CD4-positive, alpha-beta T cell treated with Interleukin-21 for 1 hour (primary cell): ENCODE data around the gene ZNF516.

Experiments
- DNase-seq: peaks from one replicate; pipeline ENCODE4 v3.0.0-alpha.2; 2020

Gene ZNF516

DNA sequence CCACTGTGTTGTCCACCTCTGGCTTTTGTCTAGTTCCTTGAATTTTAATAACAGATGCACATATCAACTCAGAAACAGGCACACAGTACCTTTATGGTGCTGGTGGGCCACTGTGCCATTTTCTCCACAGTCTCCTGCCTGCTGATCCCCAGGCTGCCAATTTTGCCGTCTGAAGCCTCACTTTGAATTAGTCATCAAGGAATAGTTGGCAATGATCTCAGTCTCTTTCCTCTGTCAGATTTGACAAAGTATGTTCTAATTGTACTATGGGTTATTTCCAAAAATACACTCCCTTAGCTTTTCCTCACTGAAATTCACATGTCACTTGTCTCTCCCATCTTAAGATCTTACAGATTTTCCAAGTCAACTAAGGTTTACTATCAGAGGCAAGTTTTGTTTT lies 140.7 kb downstream of the ZNF516 start:
- no peak for DNase-seq

DNA sequence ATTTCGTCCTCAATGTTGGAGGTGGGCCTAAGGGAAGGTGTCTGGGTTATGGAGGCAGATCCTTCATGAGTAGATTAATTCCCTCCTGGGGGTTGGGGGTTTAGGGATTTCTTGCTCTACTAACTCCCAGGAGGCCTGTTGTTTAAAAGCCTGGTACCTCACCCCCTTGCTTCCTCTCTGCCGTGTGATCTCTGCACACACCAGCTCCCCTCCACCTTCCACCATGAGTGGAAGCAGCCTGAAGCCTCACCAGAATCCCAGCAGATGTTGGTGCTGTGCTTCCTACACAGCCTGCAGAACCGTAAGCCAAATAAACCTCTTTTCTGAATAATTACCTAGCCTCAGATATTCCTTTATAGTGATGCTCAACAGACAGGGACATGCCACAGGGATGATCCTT lies 141.5 kb downstream of the ZNF516 start:
- DNase-seq = no peak

DNA sequence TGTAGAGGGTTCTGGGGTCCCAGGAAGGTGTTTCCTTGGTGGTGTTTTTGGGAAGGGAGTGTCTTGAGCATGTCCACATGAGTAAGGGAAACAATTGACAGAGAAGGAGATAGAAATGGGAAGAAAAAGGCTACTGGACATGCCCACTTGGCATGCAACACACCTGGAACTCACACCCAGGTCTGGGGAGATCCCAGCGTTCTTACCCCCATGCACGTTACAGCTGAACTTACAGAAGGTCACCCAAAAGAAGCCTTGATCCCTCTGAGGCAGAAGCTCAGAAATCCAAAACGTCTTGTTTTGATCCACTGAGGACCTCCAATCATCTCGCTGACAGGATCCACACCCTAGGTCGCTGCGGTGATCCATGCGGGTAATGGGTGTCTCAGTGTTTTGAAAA lies 142.0 kb downstream of the ZNF516 start:
- DNase-seq = no peak

DNA sequence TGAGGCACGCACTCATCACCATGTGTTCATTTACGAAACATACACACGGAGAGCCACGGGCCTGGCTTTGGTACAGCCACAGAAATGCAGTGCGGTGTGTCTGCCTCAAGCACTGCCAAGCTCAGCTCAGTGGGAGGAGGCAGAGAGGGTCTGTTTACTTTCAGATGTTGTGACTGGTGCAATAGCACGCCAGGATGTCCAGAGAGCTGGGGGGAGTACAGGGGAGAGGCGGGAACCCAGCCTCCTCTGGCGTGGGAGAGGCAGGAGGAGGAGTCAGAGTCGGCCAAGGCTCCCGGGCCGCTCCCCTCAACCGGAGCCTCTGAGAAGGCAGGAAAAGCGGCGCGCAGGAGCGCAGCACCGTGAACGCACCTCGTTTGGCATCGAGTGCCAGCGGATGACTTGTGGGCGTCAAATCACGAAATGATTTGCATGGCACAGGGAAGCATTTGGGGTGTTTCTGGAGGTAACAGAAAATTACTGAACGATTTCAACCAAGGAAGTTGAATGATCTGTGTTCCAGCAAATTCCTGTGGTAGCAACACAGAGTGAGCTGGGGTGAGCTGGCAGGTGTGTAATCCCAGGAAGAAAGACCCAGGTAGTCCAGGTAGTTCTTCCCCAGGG lies 143.0 kb downstream of the ZNF516 start:
- no peak for DNase-seq

DNA sequence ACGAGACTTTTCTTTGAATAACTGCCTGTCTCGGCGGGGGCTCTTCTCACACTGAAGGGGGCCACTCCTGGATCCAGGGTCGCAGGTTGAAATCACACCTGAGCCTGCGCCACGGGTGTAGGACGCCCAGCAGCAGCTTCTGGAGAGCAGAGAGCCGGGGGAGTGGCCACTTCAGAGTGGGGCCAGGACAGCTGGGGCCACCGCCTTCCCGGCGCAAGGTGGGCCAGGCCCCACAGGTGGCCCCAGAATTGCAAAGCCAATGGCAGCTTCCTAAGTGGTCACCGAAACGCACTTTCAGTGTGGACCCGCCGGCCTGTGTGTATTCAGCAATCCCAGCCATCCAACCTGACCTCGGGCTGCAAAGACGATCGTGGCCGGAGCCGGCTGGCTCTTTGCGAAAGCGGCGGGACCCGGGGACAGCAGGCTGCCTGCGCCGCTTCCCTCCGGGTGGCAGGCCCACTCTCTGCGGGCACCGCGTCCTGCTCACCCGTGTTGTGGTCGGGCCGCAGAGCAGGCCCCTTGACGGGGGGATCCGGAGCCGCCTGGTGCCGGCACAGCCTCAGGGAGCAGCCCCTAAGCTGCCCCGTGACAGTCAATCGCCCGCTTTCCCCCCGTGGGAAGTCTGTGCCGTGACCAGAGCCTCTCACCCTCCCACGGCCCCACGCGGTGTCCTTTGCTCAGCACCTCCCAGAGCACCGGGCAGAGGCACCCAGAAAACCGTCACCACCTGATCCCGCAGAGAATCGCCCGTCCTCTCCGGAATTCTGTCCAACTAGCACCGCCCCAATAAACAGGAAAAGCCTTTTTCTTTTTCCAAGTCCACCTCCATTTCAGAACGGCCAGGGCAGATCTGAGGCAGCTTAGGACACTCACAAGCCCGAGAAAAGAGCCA lies 144.7 kb downstream of the ZNF516 start:
- DNase-seq = no peak

DNA sequence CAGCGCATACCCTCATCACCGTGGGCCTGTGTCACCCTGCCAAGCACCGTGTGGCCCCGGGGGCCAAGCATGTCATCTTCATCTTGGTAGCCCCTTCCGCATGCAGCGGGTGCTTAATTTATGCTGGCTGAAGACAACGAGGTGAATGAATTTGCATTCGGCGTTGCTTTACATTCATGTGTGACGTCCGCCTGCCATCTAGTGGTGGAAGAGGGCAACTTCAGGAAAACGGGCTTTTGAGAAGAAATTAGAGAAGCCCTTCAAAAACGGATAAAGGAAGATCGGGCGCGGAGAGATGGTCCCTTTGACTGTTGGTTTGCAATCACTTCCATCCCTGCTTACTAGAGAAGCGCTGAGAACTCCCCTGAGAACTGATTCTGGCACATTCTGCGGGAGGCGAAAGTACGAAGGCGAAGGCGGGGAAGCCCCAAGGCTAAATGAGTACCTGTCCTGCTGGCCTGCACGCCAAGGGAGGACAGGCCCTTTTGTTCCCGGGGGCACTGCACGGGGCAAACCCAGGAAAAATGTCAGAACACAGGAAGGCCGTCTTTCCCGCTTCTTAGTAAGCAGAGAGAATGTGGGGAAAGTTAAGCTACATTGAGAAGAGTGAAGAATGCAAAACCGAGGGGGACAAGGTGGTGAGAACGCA lies 145.9 kb downstream of the ZNF516 start:
- DNase-seq = peak; percentile 61

DNA sequence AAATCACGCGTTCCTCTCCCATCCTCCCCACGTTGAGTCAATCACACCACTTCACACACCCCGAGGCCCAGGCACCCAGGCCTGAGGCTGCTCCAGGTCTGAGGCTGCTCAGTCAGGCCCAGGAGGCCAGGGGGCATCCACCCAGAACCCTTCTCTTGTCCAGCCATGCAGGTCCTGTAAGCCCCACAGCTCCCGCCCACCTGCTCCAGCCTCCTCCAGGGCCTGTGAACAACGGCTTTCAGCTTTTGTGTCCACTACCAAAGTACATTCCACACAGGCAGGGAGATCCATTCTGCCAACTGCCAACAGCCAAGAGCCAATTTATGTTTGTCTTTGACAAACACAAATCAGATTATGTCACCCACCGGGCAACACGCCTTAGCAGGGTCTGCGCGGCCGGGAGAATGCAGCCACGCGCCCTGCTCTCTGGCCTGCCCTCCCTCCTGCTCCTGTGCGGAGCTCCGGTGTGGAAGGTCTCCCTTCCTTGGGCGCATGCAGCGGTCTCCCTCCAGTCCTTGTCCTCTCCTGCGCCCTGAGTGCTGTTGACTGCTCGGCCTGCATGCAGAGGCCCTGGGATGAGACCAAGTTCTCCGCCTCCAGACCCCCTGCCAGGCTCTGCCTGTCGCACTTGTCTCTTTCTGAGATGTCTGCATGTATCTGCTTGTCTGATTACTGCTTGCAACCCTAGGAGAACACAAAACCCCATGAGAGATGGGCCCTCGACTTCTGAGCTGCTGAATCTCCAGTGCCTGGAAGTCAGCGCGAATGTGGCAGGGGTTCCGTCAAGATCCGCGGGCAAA lies 146.6 kb downstream of the ZNF516 start:
- no peak for DNase-seq

DNA sequence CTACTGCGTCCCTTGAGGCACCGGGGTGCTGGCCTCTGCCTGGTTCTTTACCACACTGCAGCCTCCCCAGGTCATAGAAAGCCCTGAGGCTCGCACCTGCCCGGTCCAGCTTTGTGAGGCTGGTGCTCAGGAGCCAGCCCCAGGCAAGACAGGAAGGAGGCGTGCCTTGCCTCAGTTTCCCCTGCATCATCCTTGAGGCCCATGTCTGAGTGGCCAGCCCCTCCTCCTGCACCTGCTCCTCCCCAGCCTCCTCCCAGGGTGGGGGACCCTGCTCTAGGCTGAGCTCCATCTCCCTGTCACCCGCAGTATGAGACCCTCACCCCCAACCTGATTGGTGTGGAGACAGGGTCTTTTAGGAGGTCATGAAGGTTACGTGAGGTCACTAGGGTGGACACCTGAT lies 147.7 kb downstream of the ZNF516 start:
- no peak for DNase-seq

DNA sequence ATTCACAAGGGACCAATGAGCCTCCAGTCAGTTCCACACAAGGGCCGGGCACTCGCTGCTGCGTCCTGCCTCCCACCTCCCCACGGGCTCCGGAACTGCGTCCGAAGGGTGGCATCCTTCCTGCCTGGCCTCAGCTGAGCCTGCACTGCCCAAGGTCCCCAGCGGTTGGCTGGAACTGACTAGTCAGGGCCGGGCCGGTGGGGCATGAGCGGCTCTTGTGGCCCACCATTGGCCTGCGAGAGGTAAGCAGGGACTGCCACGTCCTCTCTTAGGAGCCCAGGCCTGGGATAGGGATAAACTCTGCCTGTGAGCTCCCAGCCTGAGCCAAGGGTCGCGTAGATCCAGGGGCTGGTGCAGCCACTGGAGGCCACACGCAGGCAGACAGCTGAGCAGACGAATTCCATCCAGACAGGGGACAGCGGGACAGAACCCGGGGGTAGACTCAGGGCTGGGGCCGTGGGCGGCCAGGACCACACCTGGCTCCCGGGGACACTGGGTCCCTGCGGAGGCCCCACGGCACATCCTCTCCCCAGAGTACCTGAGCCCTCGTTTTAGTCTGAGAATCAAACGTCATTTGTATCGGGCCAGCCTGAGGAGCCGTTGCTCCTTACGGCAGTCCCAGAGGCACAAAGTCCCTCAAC lies 148.4 kb downstream of the ZNF516 start:
- DNase-seq = no peak

DNA sequence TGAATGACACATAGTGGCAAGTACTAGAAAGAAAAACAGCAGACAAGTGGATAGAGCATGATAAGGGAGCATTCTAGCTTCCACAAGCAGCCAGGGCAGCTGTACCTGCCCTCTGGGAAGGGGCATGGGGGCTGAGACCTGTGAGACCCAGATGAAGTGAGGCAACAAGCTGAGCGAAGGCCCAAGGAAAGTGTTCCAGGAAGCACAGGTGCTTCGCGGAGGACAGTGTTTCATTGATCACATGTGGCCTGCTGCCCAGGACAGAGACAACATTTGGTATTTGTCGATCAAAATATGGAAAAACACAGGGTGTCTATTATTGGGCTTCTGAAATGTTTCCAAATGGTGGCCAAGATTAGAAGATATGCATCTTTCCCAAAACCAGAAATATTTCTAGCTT lies 149.1 kb downstream of the ZNF516 start:
- no peak for DNase-seq

DNA sequence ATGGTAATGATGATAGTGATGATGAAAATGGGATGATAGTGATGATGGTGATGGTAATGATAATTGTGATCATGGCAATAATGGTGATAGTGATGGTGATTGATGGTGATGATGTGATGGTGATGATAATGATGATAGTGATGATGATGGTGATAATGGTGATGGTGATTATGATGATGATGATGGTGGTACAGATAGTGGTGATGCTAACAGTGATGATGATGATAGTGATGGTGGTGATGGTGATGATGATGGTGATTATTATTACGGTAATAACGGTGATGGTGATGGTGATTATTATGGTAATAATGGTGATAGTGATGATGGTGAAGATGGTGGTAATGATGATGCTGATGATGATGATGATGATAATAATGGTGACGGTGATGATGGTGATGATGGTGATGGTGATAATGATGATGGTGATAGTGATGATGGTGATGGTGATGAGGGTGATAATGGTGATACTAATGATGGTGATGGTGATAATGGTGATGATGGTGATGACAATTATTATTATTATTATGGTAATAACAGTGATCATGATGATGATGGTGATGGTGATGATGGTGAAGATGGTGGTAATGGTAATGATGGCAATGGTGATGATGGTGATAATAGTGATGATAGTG lies 151.0 kb downstream of the ZNF516 start:
- DNase-seq = no peak

DNA sequence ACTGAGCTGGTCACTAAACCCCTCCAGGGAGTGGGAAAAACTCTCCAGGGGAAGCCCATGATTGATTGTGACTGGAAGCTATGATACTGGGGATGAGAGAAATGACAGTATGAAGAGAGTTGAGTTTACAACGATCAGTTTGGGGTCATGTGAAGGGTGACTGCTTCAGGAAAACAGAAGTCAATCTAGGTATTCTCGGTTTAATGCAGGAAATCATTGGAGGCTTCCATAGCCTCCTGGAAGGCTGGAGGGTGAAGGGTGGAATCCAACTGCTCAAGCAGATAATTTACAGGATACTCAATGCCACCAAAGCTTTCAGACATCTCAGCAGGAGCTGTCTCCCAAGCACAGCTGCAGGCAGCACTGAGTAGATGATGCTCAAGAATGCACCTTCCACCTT lies 154.6 kb downstream of the ZNF516 start:
- DNase-seq = no peak

DNA sequence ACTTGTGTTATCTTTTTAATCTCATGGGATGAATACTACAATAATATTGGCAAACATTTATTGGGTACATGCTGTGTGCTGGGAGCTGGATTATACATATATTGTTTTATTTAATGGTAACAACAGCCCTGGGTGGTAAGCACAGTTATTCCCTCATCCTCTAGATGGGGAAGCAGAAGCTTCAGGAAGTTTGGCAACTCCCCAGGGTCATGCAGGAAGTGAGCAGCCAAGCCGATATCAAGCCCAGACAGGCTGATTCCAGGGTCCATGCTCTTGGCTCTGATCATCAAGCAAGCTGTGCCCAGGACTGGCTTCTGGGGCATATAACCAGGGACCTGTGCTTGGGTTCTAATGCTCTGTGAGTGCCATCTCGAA lies 155.8 kb downstream of the ZNF516 start:
- DNase-seq = no peak

DNA sequence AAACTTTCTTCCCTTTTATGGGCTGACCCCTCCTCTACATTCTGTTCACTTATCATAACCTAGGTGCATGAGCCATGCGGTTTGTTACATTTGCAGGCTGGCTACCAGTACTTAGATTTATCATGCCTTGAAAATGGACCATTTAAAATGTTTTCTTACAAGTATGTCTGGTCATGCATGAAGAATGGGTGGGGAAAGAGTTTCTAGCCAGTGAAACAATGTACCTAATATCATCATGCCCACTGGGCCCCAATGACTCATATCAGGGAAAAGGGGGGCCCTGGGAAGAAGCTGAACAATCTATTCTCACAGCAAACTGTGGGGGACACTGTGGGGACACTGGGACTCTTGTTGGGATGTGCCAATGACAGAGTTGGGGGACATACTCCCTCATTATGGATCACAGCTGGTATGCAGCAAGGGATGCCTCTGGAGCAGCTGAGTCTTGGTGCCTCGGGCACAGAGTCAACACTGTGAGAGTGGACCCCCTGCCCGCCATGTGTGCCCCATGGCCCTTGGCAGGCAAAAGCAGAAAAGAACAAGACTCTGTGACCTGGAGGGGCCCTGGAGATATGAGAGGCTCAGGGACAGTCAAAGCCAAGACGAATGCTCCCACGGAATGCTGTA lies 156.3 kb downstream of the ZNF516 start:
- no peak for DNase-seq

DNA sequence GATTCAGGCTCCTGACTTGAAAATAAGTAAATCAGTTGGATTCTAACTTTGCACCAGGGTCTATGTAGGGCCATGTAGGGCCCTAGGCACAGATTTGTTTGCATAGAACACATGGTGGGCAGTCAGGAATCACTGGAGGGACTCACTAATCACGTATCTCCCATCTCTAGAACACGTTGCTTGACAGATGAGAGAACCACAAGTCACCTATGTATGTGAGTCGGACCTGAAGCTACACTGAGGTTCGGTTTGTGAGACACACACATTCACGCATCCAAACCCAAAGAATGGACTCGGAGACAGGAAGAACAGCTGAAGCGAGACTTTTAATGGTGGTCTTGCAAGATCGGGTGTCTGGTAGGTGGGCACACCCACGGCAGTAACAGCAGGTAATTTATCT lies 157.0 kb downstream of the ZNF516 start:
- no peak for DNase-seq

DNA sequence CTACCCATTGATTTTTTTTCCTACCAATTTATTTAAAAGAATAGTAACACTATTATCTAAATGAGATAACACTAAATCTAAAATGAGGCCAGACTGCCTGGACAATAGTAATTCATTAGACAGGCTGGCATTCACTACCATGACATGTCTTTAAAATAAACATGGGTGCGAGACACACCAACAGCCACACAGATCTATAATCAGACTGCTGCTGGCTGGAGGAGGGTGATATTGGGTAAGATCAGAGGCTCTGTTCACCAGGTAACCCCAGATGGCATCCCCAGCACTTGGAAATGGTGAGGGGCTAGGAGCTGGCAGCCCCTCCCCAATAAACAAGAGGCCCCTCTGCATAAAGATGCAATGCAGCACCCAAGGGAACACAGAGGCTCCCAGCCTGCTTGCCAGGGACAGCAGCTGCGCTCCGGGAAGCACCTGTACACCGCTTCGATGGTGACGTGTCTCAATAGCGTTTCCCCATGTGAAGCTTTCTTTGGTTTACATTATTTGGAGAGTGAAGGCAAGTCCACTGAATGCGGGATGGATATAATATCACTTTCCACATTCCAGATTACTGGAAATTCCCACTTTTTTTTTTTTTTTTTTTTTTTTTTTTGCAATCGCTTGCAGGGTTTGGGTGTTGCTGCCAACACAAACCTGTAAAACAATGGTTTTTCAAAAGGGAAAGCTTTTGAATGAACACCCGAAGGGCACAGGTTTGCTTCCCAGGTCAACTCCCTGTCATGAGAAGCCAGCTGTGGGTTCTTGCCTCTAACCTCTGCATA lies 159.0 kb downstream of the ZNF516 start:
- DNase-seq = no peak

DNA sequence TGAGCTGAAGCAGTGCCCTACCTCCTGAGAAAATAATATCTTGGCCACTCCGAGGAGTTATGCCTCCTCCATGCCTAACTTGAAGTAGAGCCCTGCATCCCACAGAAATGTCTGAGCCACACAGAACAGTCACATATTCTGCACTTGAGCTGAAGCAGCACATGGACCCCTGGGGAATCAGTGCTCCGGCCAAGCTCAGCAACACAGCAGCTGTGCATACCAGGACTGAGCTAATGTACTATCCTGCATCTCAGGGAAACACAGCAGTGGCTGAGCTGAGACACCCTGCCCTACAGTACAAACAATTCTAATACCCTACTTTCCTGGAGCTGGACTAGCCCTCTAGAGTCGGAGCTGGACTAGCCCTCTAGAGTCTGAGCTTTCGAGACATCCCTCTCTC lies 166.9 kb downstream of the ZNF516 start:
- DNase-seq = no peak

DNA sequence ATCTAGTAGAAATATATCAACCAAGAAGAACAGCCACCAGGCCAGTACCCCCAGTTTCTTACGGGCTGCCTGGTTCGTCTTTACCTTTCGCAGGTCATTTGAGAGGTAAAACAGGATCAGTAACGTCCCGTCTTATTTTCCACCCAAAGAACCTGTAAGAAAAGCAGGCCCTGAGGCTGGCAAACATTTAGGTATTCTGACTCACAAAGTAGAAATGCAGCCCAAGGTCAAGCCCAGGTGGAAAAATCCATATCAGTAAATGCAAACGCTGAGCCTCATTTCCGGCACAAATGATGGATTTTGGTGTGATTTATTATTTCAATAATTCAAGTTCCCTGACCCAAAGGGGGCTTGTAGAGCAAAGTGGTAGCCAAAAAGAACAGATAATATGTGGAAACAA lies 171.2 kb downstream of the ZNF516 start:
- DNase-seq = no peak

DNA sequence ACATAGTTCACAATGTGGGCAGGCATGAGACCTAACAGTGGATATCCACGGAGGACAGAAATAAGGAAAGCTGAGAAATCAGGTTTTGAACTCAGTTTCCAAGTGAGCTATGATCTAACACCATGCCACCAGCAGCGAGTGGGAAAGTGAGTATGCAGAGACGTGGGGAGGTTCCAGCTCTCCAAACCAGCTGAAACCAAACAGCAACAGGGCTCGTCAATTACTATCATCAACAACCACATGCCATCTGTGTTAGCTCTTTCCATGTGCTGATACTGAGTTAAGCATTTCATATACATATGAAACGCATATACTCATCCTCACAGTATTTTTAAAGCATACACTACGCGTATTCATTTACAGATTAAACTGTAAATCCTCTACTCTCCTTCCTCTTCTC lies 172.4 kb downstream of the ZNF516 start:
- DNase-seq = no peak

DNA sequence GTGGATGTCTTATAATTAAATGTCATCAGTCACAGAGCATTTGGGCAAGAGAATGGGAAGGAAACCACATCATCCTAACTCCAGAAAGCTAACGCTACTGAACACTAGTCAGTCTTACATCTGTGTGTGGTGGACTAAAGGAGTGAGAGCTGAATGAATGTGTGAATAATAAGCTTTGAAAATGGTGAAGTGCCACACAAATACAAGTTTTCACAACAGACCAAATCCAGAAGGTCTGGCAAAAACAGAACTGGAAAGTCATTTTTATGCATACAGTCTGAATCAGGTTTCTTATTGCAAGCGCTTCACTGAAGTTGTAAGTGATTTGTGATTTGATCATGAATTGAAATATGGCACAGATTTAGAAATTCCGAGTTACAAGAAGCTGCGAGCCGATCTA lies 175.7 kb downstream of the ZNF516 start:
- DNase-seq = no peak

DNA sequence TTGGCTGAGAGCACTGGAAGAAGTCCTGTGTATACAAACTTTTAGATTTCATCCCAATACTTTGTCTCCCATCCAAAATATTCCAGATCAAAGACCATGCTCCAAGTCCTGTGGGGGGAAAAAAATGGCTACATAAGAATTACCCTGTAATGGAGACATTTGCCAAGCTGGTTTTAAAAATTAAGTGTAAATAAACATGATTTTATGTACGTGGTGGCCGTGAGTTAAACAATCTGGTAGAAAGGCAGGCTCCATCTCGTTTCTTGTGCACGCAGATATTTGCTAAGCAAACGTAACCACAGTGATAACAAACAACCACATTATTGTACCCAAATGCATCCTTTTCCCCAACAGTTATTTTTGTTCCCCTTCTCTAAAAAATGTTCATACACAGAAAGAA lies 176.4 kb downstream of the ZNF516 start:
- DNase-seq = no peak
